Subcutaneous abdominal adipose tissue (tissue), 5 donors: ENCODE results near the gene HAND2.

Source experiments
- H3K27ac ChIP-seq: one replicate; pipeline ENCODE4 v1.7.0; 2013; ENCODE audit warnings: low read depth, mild to moderate bottlenecking, inconsistent platforms, low read length, moderate library complexity
- H3K27me3 ChIP-seq, 5 donors: one replicate each; pipeline ENCODE4 v1.7.0; 2013; ENCODE audit warnings: low read length in 5 of 5, inconsistent platforms in 1 of 5; ENCODE audit not compliant: control insufficient read depth in 5 of 5, insufficient read depth in 4 of 5
- H3K36me3 ChIP-seq, 5 donors: one replicate each; pipeline ENCODE4 v1.7.0; 2013; ENCODE audit warnings: low read length in 5 of 5; ENCODE audit not compliant: control insufficient read depth in 5 of 5, insufficient read depth in 5 of 5
- H3K4me1 ChIP-seq, 5 donors: one replicate each; pipeline ENCODE4 v1.7.0; 2013; ENCODE audit warnings: low read length in 5 of 5, mild to moderate bottlenecking in 3 of 5, moderate library complexity in 1 of 5; ENCODE audit not compliant: control insufficient read depth in 5 of 5, insufficient read depth in 5 of 5
- H3K4me3 ChIP-seq, 5 donors: one replicate each; pipeline ENCODE4 v1.7.0; 2013; ENCODE audit warnings: low read length in 5 of 5, low read depth in 1 of 5
- H3K9ac ChIP-seq, 5 donors: one replicate each; pipeline ENCODE4 v1.7.0; 2013; ENCODE audit warnings: low read length in 5 of 5, mild to moderate bottlenecking in 4 of 5, moderate library complexity in 3 of 5
- H3K9me3 ChIP-seq, 5 donors: one replicate each; pipeline ENCODE4 v1.7.0; 2013; ENCODE audit warnings: low read length in 5 of 5; ENCODE audit not compliant: control insufficient read depth in 5 of 5
- donor health status: healthy.
- donor health status: healthy.
- donor health status: healthy.
- donor health status: healthy.
- donor health status: healthy.

HAND2 gene

GRCh38 chr4:173529477-173530325, at the start of gene HAND2:
HAND2 (minus strand) TSS chr4:173530229; CDS start chr4:173529289, 940 bp downstream.
- Histone ChIP-seq H3K4me3 (peak within 1 kb of the TSS; percentile 59 to 76 (median 63)), H3K27me3 (peaks cover 22 to 75% (median 42%) of the 10 kb centered on the region in 5 donors), H3K4me1 (peaks cover 0 to 37% (median 27%) of the 10 kb centered on the region in 5 donors), H3K9ac (no peak within 1 kb of the TSS), H3K27ac (no peak within 1 kb of the TSS), H3K36me3 (no peaks in the 10 kb centered on the region), H3K9me3 (no peaks in the 10 kb centered on the region)

- no peak overlapping the region for H3K27ac ChIP-seq
Measured at GRCh38 chr4:173578956-173579355, 48.9 kb upstream of the HAND2 start.

GRCh38 chr4:173577963-173578362, 47.9 kb upstream of the HAND2 start:
- H3K9me3 ChIP-seq = no peaks in the 10 kb centered on the region
- no peaks in the 10 kb centered on the region for H3K36me3 ChIP-seq
- no peak overlapping the region for H3K27ac ChIP-seq
- H3K9ac ChIP-seq = no peak overlapping the region
- H3K27me3 ChIP-seq = peaks cover 0 to 8% (median 0%) of the 10 kb centered on the region in 5 donors
- H3K4me3 ChIP-seq = no peak overlapping the region
- H3K4me1 ChIP-seq = no peaks in the 10 kb centered on the region

More at GRCh38 chr4:173578956-173579355, 48.9 kb upstream of the HAND2 start:
- H3K27me3 ChIP-seq = peaks cover 0 to 5% (median 0%) of the 10 kb centered on the region in 5 donors
- H3K4me1 ChIP-seq = no peaks in the 10 kb centered on the region
- no peaks in the 10 kb centered on the region for H3K36me3 ChIP-seq
- H3K4me3 ChIP-seq = no peak overlapping the region
- no peak overlapping the region for H3K9ac ChIP-seq
- H3K9me3 ChIP-seq = no peaks in the 10 kb centered on the region

- no peak overlapping the region for H3K9ac ChIP-seq
- peaks cover 0 to 6% (median 0%) of the 10 kb centered on the region in 5 donors for H3K27me3 ChIP-seq
- H3K4me3 ChIP-seq = no peak overlapping the region
- no peaks in the 10 kb centered on the region for H3K4me1 ChIP-seq
- H3K36me3 ChIP-seq = peaks cover 0 to under 1% (median 0%) of the 10 kb centered on the region in 5 donors
- H3K27ac ChIP-seq = no peak overlapping the region
- H3K9me3 ChIP-seq = no peaks in the 10 kb centered on the region
Measured at GRCh38 chr4:173575482-173576152, 45.6 kb upstream of the HAND2 start.

- Histone ChIP-seq H3K27ac (no peak overlapping the region), H3K4me1 (no peaks in the 10 kb centered on the region), H3K9me3 (no peaks in the 10 kb centered on the region), H3K4me3 (no peak overlapping the region), H3K27me3 (peaks cover 0 to 6% (median 0%) of the 10 kb centered on the region in 5 donors), H3K36me3 (peaks cover 0 to 2% (median 0%) of the 10 kb centered on the region in 5 donors), H3K9ac (no peak overlapping the region)
Measured at GRCh38 chr4:173573725-173574124, 43.7 kb upstream of the HAND2 start.

- Histone ChIP-seq H3K9me3 (no peaks in the 10 kb centered on the region), H3K36me3 (peaks cover 0 to 2% (median 0%) of the 10 kb centered on the region in 5 donors), H3K27me3 (peaks cover 0 to 6% (median 0%) of the 10 kb centered on the region in 5 donors), H3K27ac (no peak overlapping the region), H3K4me1 (no peaks in the 10 kb centered on the region), H3K9ac (no peak overlapping the region), H3K4me3 (no peak overlapping the region)
Measured at GRCh38 chr4:173573286-173573685, 43.3 kb upstream of the HAND2 start.

GRCh38 chr4:173572493-173573129, 42.6 kb upstream of the HAND2 start:
- H3K9ac ChIP-seq = no peak overlapping the region
- no peaks in the 10 kb centered on the region for H3K9me3 ChIP-seq
- peaks cover 0 to 6% (median 0%) of the 10 kb centered on the region in 5 donors for H3K27me3 ChIP-seq
- no peak overlapping the region for H3K4me3 ChIP-seq
- H3K27ac ChIP-seq = no peak overlapping the region
- peaks cover 0 to 2% (median 0%) of the 10 kb centered on the region in 5 donors for H3K36me3 ChIP-seq
- H3K4me1 ChIP-seq = no peaks in the 10 kb centered on the region

GRCh38 chr4:173571620-173572019, 41.6 kb upstream of the HAND2 start:
- H3K9me3 ChIP-seq = no peaks in the 10 kb centered on the region

GRCh38 chr4:173565281-173565680, 35.3 kb upstream of the HAND2 start:
- Histone ChIP-seq H3K4me1 (no peaks in the 10 kb centered on the region), H3K9me3 (no peaks in the 10 kb centered on the region), H3K36me3 (no peaks in the 10 kb centered on the region), H3K9ac (no peak overlapping the region), H3K4me3 (no peak overlapping the region), H3K27ac (no peak overlapping the region), H3K27me3 (no peaks in the 10 kb centered on the region)

More at GRCh38 chr4:173571620-173572019, 41.6 kb upstream of the HAND2 start:
- no peak overlapping the region for H3K27ac ChIP-seq
- H3K27me3 ChIP-seq = peaks cover 0 to 6% (median 0%) of the 10 kb centered on the region in 5 donors
- peaks cover 0 to 2% (median 0%) of the 10 kb centered on the region in 5 donors for H3K36me3 ChIP-seq
- H3K9ac ChIP-seq = no peak overlapping the region
- H3K4me3 ChIP-seq = no peak overlapping the region
- no peaks in the 10 kb centered on the region for H3K4me1 ChIP-seq
